RWPE1 (cell line): ENCODE measurements around the gene PRKN.

Experiments used
- CTCF ChIA-PET: fragments of 350-600 bp; sonication (Branson Sonifier 250); formaldehyde crosslinking; extraction: SDS; loops from one replicate; lab custom pipeline; 2021; lab: Yijun Ruan, JAX
- POLR2A ChIA-PET: fragments of 400-600 bp; formaldehyde crosslinking; extraction: SDS; loops from one replicate; lab custom pipeline; 2020; ENCODE audit warnings: antibody characterized with exemption; ENCODE audit not compliant: low non-redundant PET; lab: Yijun Ruan, JAX
- DNase-seq: peaks from one replicate; pipeline ENCODE4 v3.0.0; 2012; ENCODE audit warnings: low spot score
- H3K27ac ChIP-seq: fragments of 450-650 bp; 2 replicates; pipeline ENCODE4 v1.5.1; 2017
- CTCF ChIP-seq: fragments of 450-650 bp; conservative IDR thresholded peaks from 2 replicates; pipeline ENCODE4 v1.5.1; 2017; ENCODE audit warnings: low read depth, mild to moderate bottlenecking

The PRKN gene

DNA sequence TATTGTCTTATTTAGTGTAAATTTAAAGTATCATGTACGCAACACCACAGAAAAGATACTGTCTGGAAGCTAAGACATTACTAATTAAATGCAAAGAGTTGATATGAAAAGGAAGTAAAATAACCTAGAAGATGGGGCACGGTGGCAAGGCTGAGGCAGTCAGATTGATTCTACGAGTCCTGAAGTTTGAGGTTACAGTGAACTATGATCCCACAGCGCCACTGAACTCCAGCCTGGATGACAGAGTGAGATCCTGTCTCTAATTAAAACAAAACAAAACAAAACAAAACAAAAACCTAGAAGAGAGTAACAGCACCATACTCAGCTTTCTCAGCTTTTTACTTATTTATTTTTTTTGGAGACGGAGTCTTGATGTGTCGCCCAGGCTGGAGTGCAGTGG, 199.0 kb downstream of the PRKN start:
- POLR2A ChIA-PET: no interaction called here
- no peak for TF ChIP-seq CTCF
- no peak for DNase-seq
- no peak overlapping the region for H3K27ac ChIP-seq
- CTCF ChIA-PET: no interaction called here

- no peak overlapping the region for H3K27ac ChIP-seq
- ChIA-PET CTCF (no interaction called here), POLR2A (no interaction called here)
- no peak for TF ChIP-seq CTCF
- no peak for DNase-seq
Measured at GRCh38 chr6:162526960-162527359, 200.6 kb downstream of the PRKN start.

- no peak for TF ChIP-seq CTCF
- no peak for DNase-seq
- POLR2A ChIA-PET: no interaction called here
- CTCF ChIA-PET: interaction anchor here (1.1 kb wide), 1 partner anchor 8 kb away, joined by 6 read pairs; no protein-coding TSS in a partner anchor
- H3K27ac ChIP-seq: no peak overlapping the region
Measured at GRCh38 chr6:162525181-162525580, 202.4 kb downstream of the PRKN start.

GRCh38 chr6:162512744-162513143, 214.8 kb downstream of the PRKN start:
- DNase-seq: no peak
- ChIA-PET POLR2A (no interaction called here), CTCF (interaction anchor here (0.6 kb wide), 1 partner anchor 54 kb away, joined by 3 read pairs; no protein-coding TSS in a partner anchor)
- no peak overlapping the region for H3K27ac ChIP-seq
- no peak for TF ChIP-seq CTCF

GRCh38 chr6:162497389-162497788, 230.2 kb downstream of the PRKN start:
- ChIA-PET CTCF (no interaction called here), POLR2A (no interaction called here)
- no peak for TF ChIP-seq CTCF
- DNase-seq: no peak
- no peak overlapping the region for H3K27ac ChIP-seq

DNA sequence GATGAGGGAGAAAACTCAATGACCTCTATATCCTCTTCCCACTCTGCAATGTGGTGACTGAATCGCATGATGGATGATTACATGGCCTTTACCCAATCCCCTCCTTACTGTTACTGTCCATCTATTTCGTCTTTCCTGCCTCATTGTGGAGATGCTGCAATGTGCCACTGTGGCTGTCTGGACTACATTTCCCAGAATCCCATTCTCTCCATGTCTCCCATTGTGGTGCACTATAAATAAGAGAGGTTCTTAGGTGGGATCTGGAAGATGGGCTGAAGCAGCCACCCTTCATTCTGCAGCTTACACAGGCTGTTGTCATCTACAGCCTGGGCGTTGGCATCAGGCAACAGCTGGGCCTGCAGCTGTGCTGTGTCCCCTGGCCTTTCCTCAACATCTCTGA, 233.6 kb downstream of the PRKN start:
- no peak overlapping the region for H3K27ac ChIP-seq
- DNase-seq: no peak
- TF ChIP-seq CTCF: no peak
- ChIA-PET CTCF (no interaction called here), POLR2A (no interaction called here)

DNA sequence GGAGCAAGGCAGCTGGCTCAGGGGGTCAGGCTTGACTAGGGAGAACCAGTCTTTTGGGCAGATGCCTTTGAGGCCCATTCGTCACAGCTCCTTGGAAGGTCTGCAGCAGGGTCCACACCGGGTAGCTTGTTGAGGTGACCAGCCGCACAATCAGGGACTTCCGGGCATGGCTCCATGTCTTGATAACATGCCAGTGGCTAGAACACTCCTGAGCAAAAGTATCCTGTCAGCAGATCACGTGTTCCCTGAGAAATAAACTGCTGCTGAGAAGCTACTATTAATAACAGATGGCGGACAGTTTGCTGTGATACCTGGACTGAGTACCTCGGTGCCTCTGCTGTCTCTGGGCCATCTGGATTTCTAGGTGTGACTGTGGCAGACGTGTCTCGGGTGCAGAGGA, 235.9 kb downstream of the PRKN start:
- H3K27ac ChIP-seq: no peak overlapping the region
- no peak for TF ChIP-seq CTCF
- CTCF ChIA-PET: no interaction called here
- no peak for DNase-seq
- POLR2A ChIA-PET: no interaction called here
